Fibroblast of the aortic adventitia (primary cell): ENCODE data around the gene PRSS2. TPM values are rescaled to one million over a fixed set of nuclear protein-coding genes. Genes with fewer than 3 reads are reported as not detected.

ENCODE experiments used
- DNase-seq: peaks from one replicate; pipeline ENCODE4 v3.0.0-alpha.2; 2010; ENCODE audit warnings: low read depth
- H3K4me3 ChIP-seq: 2 replicates; pipeline ENCODE4 v1.5.1; 2011; ENCODE audit warnings: low read depth, mild to moderate bottlenecking, control low read depth, low read length, moderate library complexity
- CTCF ChIP-seq: IDR thresholded peaks from 2 replicates; pipeline ENCODE4 v1.5.1; 2011; ENCODE audit warnings: mild to moderate bottlenecking, low read length, control low read depth, inconsistent platforms; ENCODE audit not compliant: insufficient read depth
- total RNA-seq: library from RNA; depleted of rRNA; stranded (reverse); fragments of >200 nt; gene quantifications from 2 replicates; pipeline ENCODE4 v1.2.3, GENCODE V29; 2012; ENCODE audit warnings: low replicate concordance

Gene PRSS2
- total RNA-seq, 1 donor: not detected

DNA sequence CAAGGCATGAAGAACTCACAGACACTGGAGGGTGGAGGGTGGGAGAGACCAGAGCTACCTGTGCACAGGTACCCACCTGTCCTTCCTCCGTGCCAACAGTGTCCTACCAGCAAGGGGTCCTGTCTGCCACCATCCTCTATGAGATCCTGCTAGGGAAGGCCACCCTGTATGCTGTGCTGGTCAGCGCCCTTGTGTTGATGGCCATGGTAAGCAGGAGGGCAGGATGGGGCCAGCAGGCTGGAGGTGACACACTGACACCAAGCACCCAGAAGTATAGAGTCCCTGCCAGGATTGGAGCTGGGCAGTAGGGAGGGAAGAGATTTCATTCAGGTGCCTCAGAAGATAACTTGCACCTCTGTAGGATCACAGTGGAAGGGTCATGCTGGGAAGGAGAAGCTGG lies 21.8 kb downstream of the PRSS2 start:
- TF ChIP-seq CTCF: no peak
- no peak for DNase-seq
- H3K4me3 ChIP-seq: no peak overlapping the region

DNA sequence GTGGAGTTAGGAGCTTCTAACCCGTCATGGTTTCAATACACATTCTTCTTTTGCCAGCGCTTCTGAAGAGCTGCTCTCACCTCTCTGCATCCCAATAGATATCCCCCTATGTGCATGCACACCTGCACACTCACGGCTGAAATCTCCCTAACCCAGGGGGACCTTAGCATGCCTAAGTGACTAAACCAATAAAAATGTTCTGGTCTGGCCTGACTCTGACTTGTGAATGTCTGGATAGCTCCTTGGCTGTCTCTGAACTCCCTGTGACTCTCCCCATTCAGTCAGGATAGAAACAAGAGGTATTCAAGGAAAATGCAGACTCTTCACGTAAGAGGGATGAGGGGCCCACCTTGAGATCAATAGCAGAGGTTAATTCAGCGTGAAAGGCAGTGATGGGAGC lies 22.4 kb downstream of the PRSS2 start:
- H3K4me3 ChIP-seq: no peak overlapping the region
- no peak for TF ChIP-seq CTCF
- DNase-seq: no peak

- no peak overlapping the region for H3K4me3 ChIP-seq
- no peak for TF ChIP-seq CTCF
- DNase-seq: no peak
These were observed 24.6 kb downstream of the PRSS2 start for GRCh38 chr7:142795339-142795863.

DNA sequence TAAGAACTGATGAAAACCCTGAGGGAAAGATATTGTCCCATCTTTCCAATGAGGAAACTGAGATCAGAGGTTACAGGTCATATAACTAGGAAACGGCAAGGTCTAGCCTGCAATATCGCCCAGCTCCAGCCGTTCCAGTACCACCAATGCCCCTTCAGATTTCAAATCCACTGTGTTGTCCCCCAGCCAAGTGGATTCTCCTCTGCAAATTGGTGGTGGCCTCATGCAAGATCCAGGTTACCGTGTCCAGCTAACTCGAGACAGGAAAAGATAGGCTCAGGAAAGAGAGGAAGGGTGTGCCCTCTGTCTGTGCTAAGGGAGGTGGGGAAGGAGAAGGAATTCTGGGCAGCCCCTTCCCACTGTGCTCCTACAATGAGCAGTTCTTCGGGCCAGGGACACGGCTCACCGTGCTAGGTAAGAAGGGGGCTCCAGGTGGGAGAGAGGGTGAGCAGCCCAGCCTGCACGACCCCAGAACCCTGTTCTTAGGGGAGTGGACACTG lies 25.3 kb downstream of the PRSS2 start:
- no peak for DNase-seq
- TF ChIP-seq CTCF: no peak

GRCh38 chr7:142796501-142797390 lies 26.0 kb downstream of the PRSS2 start:
- no peak for DNase-seq
- no peak for TF ChIP-seq CTCF
- peak overlapping the region; percentile 67 for H3K4me3 ChIP-seq

More for the DNA sequence above, 25.3 kb downstream of the PRSS2 start:
- H3K4me3 ChIP-seq: peak overlapping the region; percentile 67

- no peak for TF ChIP-seq CTCF
- DNase-seq: no peak
- H3K4me3 ChIP-seq: peak overlapping the region; percentile 67
These were observed 26.9 kb downstream of the PRSS2 start for GRCh38 chr7:142797391-142798377.
